Type B pancreatic cell (in vitro differentiated cells): ENCODE measurements around the gene KLF12. TPM values are rescaled to one million over a fixed set of nuclear protein-coding genes. Genes with fewer than 3 reads are reported as not detected.

Experiments
- DNase-seq: peaks from one replicate; pipeline ENCODE4 v3.0.0; 2021; ENCODE audit warnings: mixed read lengths; ENCODE audit not compliant: unreplicated experiment; ENCODE audit errors: extremely low spot score
- H3K27ac Mint-ChIP-seq: 2 replicates; pipeline ENCODE4 v1.8.0; 2021; ENCODE audit warnings: mild to moderate bottlenecking, mixed read lengths
- H3K27me3 Mint-ChIP-seq: 2 replicates; pipeline ENCODE4 v1.8.0; 2021; ENCODE audit warnings: mixed read lengths
- H3K36me3 Mint-ChIP-seq: 2 replicates; pipeline ENCODE4 v1.8.0; 2021; ENCODE audit warnings: mixed read lengths
- H3K4me1 Mint-ChIP-seq: one replicate; pipeline ENCODE4 v1.8.0; 2021; ENCODE audit warnings: mixed read lengths; ENCODE audit not compliant: unreplicated experiment
- H3K4me3 Mint-ChIP-seq: 2 replicates; pipeline ENCODE4 v1.8.0; 2021; ENCODE audit warnings: mild to moderate bottlenecking, mixed read lengths
- H3K9me3 Mint-ChIP-seq: 2 replicates; pipeline ENCODE4 v1.8.0; 2021; ENCODE audit warnings: mixed read lengths
- total RNA-seq: library from RNA; stranded (reverse); gene quantifications from 2 replicates; pipeline ENCODE4 v1.2.1, GENCODE V29; 2021; ENCODE audit warnings: low replicate concordance
- TF ChIP-seq, protein P1 (sequence below): fragments of 200-600 bp; sonication (generic); conservative IDR thresholded peaks from 2 replicates; pipeline ENCODE4 v1.5.0; 2021; ENCODE audit warnings: antibody characterized with exemption, mild to moderate bottlenecking

Gene KLF12
- total RNA-seq, 1 donor from 2014 or later, result 30.2 TPM

- H3K36me3 Mint-ChIP-seq, result no peaks in the 10 kb centered on the region
- no peaks in the 10 kb centered on the region for H3K27me3 Mint-ChIP-seq
- H3K4me3 Mint-ChIP-seq, result peak overlapping the region; percentile 19
- H3K4me1 Mint-ChIP-seq, result peaks cover 9% of the 10 kb centered on the region
- no peak for DNase-seq
- TF ChIP-seq, protein P1, sequence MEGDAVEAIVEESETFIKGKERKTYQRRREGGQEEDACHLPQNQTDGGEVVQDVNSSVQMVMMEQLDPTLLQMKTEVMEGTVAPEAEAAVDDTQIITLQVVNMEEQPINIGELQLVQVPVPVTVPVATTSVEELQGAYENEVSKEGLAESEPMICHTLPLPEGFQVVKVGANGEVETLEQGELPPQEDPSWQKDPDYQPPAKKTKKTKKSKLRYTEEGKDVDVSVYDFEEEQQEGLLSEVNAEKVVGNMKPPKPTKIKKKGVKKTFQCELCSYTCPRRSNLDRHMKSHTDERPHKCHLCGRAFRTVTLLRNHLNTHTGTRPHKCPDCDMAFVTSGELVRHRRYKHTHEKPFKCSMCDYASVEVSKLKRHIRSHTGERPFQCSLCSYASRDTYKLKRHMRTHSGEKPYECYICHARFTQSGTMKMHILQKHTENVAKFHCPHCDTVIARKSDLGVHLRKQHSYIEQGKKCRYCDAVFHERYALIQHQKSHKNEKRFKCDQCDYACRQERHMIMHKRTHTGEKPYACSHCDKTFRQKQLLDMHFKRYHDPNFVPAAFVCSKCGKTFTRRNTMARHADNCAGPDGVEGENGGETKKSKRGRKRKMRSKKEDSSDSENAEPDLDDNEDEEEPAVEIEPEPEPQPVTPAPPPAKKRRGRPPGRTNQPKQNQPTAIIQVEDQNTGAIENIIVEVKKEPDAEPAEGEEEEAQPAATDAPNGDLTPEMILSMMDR, result no peak
- H3K27ac Mint-ChIP-seq, result peak overlapping the region; percentile 52
- H3K9me3 Mint-ChIP-seq, result peaks cover 12% of the 10 kb centered on the region
These were observed 24.6 kb upstream of the KLF12 start for GRCh38 chr13:74158571-74159352.

- Mint-ChIP-seq H3K36me3 (no peaks in the 10 kb centered on the region), H3K4me1 (peaks cover 9% of the 10 kb centered on the region), H3K27me3 (no peaks in the 10 kb centered on the region), H3K9me3 (peaks cover 12% of the 10 kb centered on the region), H3K27ac (peak overlapping the region; percentile 52), H3K4me3 (peak overlapping the region; percentile 19)
- TF ChIP-seq, protein P1, result no peak
- DNase-seq, result no peak
These were observed 23.8 kb upstream of the KLF12 start for GRCh38 chr13:74158028-74158427.

- H3K4me3 Mint-ChIP-seq, result no peak overlapping the region
- DNase-seq, result no peak
- peaks cover 12% of the 10 kb centered on the region for H3K9me3 Mint-ChIP-seq
- no peaks in the 10 kb centered on the region for H3K36me3 Mint-ChIP-seq
- no peaks in the 10 kb centered on the region for H3K27me3 Mint-ChIP-seq
- H3K27ac Mint-ChIP-seq, result no peak overlapping the region
- TF ChIP-seq, protein P1, result no peak
- H3K4me1 Mint-ChIP-seq, result peaks cover 9% of the 10 kb centered on the region
These were observed 20.8 kb upstream of the KLF12 start for GRCh38 chr13:74154981-74155380.

- no peak overlapping the region for H3K27ac Mint-ChIP-seq
- TF ChIP-seq, protein P1, result no peak
- DNase-seq, result no peak
- no peak overlapping the region for H3K4me3 Mint-ChIP-seq
- H3K27me3 Mint-ChIP-seq, result no peaks in the 10 kb centered on the region
- H3K9me3 Mint-ChIP-seq, result peaks cover 11% of the 10 kb centered on the region
- no peaks in the 10 kb centered on the region for H3K36me3 Mint-ChIP-seq
- H3K4me1 Mint-ChIP-seq, result peaks cover 7% of the 10 kb centered on the region
These were observed 19.1 kb upstream of the KLF12 start for GRCh38 chr13:74153316-74153715.

DNA sequence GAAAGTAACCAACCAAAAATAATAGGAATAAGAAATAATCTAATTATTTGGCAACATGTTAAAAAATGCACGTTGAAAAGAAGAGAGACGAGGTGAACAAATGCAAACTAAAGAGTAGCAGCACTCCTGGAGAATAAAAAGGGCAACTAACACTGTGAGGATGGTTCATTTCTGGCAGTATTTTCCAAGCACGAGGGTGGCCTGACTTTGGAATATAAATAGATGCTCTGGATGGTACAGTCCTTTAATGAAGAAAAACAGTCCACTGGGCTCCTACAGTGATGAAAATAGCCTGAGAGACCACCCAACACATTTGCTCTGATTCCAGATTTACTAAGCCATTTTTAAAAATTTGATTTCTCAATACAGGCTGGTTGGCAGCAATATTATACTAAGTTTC is 17.7 kb upstream of the KLF12 start:
- H3K9me3 Mint-ChIP-seq, result peaks cover 4% of the 10 kb centered on the region
- TF ChIP-seq, protein P1, result no peak

More for the DNA sequence above, 17.7 kb upstream of the KLF12 start:
- Mint-ChIP-seq H3K4me1 (no peaks in the 10 kb centered on the region), H3K27ac (no peak overlapping the region), H3K36me3 (no peaks in the 10 kb centered on the region), H3K4me3 (no peak overlapping the region), H3K27me3 (no peaks in the 10 kb centered on the region)
- no peak for DNase-seq
